Bronchial epithelial cell (primary cell): Measurements from ENCODE around the gene TRIB2. TPM values are rescaled to one million over a fixed set of nuclear protein-coding genes. Genes with fewer than 3 reads are reported as not detected.

Experiments used
- DNase-seq: peaks from one replicate; pipeline ENCODE4 v3.0.0-alpha.2; 2010; ENCODE audit warnings: low read depth
- FAIRE-seq: peaks from 2 replicates; lab custom pipeline; 2011; peaks lifted over from hg19 to GRCh38; lab: Jason Lieb, UNC
- H3K27me3 ChIP-seq: 2 replicates; pipeline ENCODE4 v1.5.1; 2011; ENCODE audit warnings: low read length; ENCODE audit not compliant: control insufficient read depth, insufficient read depth
- H3K36me3 ChIP-seq: 2 replicates; pipeline ENCODE4 v1.5.1; 2011; ENCODE audit warnings: low read length; ENCODE audit not compliant: control insufficient read depth, insufficient read depth
- H3K4me3 ChIP-seq: 2 replicates; pipeline ENCODE4 v1.5.1; 2011; ENCODE audit warnings: mild to moderate bottlenecking, low read depth, low read length, control low read depth
- total RNA-seq: library from RNA; depleted of rRNA; stranded (reverse); fragments of >200 nt; gene quantifications from 2 replicates; pipeline ENCODE4 v1.2.1, GENCODE V29; 2014
- TF ChIP-seq, protein P1 (sequence below): IDR thresholded peaks from 2 replicates; pipeline ENCODE4 v1.5.1; 2011; ENCODE audit warnings: mild to moderate bottlenecking, moderate library complexity, low read length, control low read depth, inconsistent platforms; ENCODE audit not compliant: insufficient read depth, severe bottlenecking

TRIB2 gene
- total RNA-seq, 1 donor from 2014 or later = 7.6 TPM

DNA sequence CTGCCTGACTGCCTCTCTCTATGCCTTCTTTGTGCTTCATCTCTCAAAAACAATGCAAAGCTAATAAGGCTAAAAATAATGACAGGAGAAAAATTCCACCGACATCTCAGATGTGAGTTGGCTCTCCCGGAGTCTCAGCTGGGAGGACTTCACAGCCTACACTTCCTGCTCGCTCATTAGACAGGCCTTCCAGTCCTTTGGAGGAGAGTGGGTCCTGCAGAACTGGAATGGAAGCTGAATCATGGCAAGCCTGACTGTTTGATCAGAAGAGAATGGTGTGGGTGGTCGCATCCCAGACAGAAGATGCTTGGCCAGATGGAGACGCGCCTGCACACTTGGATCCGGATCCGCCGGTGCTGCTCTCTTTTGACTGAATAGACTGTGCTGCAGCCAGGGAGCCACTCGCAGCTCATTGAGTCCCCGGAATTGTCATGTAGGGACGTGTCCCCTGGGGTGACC lies 49.7 kb downstream of the TRIB2 start:
- FAIRE-seq (peak; percentile 47), DNase-seq (peak; percentile 63)
- H3K36me3 ChIP-seq = no peaks in the 10 kb centered on the region
- peaks cover 3% of the 10 kb centered on the region for H3K27me3 ChIP-seq
- no peak overlapping the region for H3K4me3 ChIP-seq
- TF ChIP-seq, protein P1, sequence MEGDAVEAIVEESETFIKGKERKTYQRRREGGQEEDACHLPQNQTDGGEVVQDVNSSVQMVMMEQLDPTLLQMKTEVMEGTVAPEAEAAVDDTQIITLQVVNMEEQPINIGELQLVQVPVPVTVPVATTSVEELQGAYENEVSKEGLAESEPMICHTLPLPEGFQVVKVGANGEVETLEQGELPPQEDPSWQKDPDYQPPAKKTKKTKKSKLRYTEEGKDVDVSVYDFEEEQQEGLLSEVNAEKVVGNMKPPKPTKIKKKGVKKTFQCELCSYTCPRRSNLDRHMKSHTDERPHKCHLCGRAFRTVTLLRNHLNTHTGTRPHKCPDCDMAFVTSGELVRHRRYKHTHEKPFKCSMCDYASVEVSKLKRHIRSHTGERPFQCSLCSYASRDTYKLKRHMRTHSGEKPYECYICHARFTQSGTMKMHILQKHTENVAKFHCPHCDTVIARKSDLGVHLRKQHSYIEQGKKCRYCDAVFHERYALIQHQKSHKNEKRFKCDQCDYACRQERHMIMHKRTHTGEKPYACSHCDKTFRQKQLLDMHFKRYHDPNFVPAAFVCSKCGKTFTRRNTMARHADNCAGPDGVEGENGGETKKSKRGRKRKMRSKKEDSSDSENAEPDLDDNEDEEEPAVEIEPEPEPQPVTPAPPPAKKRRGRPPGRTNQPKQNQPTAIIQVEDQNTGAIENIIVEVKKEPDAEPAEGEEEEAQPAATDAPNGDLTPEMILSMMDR = no peak

DNA sequence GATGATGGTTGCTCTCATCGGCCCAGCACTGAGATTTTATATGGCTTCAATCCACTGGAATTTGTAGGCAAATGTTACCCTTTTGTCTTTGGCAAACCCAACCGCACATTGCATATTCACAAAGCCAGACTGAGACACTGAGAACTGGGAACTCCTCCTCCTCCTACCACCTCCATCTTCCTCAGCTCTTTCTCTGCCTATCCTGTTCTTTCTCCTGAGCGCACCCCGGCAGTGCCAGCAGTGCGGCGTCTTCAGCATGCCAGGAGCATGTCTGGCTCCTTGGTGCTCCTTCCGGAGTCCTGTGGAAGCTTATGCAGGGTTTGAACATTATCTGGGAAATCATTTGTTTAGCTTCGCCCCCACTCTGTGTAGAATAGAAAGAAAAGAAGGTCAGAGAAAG lies 50.8 kb downstream of the TRIB2 start:
- Histone ChIP-seq H3K36me3 (no peaks in the 10 kb centered on the region), H3K4me3 (no peak overlapping the region), H3K27me3 (peaks cover 3% of the 10 kb centered on the region)
- DNase-seq (no peak), FAIRE-seq (peak; percentile 18)
- TF ChIP-seq, protein P1 = no peak

DNA sequence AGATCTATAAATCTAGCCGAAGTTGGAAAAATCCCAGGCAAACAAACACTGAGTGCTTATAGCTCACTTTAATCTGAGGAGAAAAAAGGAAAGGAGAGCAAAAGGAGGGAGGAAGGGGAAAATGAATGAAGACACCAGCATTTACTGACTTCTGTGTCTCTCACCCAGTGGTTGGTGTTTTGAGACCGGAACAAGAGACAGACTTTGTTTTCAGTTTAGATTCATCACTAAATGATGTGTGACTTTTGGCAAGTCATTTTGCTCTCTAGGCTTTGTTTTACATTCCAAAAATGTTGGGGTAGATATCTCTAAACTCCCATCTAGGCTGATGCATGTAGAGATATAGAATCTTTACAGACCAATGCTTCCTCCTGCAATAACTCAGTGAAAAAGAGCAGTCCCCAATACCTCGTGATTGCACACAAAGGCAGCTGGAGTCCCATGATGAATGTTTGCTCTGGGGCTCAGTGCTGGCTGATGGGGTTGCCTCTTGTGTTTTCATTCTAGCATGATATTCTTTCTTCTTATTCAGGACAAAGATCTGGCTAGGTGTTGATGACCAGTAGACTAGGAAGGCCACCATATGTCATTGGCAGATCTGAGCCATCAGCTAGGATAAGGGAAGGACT lies 51.4 kb downstream of the TRIB2 start:
- H3K36me3 ChIP-seq = no peaks in the 10 kb centered on the region
- DNase-seq (no peak), FAIRE-seq (no peak)
- TF ChIP-seq, protein P1 = no peak
- H3K27me3 ChIP-seq = peaks cover 3% of the 10 kb centered on the region
- H3K4me3 ChIP-seq = no peak overlapping the region

DNA sequence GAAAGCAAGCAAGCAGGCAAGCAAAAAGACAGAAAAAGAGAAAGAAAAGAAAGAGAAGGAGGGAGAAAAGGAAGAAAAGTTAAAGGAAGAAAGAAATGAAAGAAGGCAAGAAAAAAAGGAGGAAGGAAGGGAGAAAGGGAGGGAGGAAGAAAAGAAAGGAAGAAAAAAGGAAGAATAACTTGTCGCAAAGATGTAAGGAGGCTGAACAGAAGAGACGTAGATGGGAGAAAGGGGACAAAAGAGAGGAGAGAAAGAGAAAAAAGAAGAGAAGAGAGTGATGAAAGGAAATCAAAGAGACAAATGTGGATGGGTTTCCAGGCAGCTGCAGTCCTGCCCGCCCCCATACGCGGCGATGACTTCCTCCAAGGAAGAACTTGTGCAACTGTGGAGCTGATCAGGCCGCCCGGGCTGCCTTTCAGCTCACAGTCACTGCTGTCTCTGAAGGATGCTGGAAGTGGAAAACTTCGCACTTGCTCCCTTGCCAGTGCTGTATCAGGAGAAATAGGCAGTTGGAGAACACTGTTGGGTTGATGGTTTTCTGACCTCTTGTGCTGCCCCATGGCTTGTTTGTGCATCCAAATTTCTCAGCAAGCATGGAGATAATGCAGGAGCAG lies 52.9 kb downstream of the TRIB2 start:
- H3K36me3 ChIP-seq = no peaks in the 10 kb centered on the region
- no peak overlapping the region for H3K4me3 ChIP-seq
- DNase-seq = no peak
- H3K27me3 ChIP-seq = peaks cover 3% of the 10 kb centered on the region
- no peak for FAIRE-seq
- TF ChIP-seq, protein P1 = no peak

DNA sequence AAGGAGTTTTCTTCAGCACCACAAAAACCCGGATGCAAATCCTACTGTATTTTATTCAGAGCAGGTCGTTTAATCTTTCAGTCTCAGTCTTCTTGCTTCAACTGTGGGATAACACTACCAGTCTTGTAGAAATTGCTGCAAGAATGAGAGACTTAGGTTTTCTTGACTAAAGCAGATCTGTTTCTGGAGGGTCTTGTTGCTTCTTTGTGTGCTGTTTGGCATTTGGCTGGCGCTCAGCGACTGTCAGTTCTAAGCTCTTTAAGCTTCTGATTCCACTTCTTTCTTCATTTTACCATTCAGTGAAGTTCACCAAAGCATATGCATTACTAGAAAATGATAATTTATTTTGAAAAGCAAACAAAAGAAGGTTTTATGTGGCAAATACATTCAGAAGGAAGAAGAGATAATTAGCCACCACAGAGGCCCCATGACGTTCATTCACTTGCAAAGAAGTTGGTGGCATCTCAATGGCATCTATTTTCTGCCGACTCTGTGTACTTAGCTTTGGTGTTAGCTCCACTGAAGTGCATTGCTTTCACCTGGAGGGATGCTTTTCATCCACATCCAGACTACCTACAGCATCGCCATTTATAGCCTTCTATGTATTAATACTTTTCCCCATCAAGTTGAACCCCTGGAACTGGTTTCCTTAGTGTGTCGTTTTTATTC lies 53.7 kb downstream of the TRIB2 start:
- Histone ChIP-seq H3K4me3 (no peak overlapping the region), H3K36me3 (no peaks in the 10 kb centered on the region), H3K27me3 (peaks cover 3% of the 10 kb centered on the region)
- DNase-seq (no peak), FAIRE-seq (no peak)
- TF ChIP-seq, protein P1 = no peak
